Measurements from ENCODE around the gene FGF21. TPM values are rescaled to one million over a fixed set of nuclear protein-coding genes. Genes with fewer than 3 reads are reported as not detected.

Gene FGF21
- total RNA-seq, 1 donor from 2014 or later: not detected

DNA sequence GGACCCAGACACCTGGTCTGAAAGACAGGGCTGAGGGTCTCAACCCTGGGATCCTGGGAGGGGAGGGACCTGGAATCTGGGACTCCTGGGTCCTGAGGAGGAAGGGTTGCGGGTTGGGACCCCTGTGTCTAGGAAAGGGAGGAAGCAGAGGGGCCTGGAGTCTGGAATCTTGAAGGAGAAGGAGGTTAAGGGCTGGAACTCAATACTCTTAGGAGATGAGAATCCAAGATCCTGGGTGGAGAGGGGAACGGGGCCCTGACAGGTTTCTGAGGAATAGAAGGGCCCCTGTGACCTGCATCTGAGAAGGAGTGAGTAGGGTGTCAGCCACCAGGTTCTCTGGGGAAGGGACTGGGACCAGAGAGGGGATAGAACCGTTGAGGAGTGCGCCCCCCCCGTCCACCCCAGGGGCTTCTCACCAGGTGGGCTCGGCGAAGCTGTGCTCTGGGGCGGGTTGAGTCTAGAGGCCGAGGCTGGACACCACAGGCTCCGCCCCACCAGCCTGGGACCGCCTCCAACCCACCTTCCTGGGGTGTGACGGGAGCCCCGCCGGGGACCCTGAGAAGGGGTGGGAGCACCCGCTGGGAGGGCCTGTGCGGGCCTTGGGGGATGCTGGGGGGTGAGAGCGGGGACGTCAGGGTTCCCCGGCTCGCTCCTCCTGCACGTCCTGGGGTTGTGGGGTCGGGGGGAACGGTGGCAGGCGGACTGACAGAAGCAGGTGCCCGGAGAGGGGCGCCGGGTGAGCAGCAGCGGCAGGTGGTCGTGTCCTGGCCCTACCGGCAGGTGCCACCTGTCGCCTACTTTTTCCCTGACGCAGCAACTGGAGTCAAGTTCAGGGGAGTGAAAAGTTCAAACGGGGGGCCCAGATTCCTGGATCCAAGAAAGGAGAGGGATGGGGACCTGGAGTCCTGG is 35.8 kb upstream of the FGF21 start, which contains the start of gene MAMSTR:
TSS of gene MAMSTR (minus strand) at position 463 of the 909 bp plus-strand sequence. CDS start 694 bp downstream, outside the sequence.
- H3K36me3 Mint-ChIP-seq (ENCODE audit: low read depth): no peaks in the 10 kb centered on the region
- intact Hi-C loops (cut with micrococcal nuclease): loop anchor here (2.0 to 10.0 kb wide), 6 partner anchors 75 to 1675 kb away; partner anchors contain the start of genes C19orf73, EMP3, FTL and LIN7B
- no peaks in the 10 kb centered on the region for H3K27me3 Mint-ChIP-seq (ENCODE audit: insufficient read depth)
- H3K9me3 Mint-ChIP-seq: no peaks in the 10 kb centered on the region
- H3K4me3 Mint-ChIP-seq: peak within 1 kb of the TSS; percentile 92
- peak within 1 kb of the TSS; percentile 98 for H3K27ac Mint-ChIP-seq
- peaks cover 17% of the 10 kb centered on the region for H3K4me1 Mint-ChIP-seq (ENCODE audit: low read depth)
- DNase-seq (ENCODE audit: low spot score): no peak

DNA sequence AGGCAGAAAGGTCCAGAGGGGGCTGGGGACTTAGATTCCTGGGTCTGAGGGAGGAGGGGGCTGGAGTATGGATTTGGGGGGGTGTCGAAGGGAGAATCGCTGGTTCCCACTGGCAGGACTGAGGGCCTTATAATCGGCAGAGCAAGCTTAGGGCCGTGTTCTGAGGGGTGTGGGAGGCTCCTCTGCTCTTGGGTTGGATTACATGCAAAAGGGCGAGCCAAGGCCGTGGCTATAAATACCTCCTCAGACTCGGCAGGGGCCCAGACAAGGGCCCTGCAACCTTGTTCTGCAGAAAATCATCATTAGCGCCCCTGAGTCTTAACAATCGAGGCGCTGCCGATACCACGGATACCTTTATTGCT is 35.1 kb upstream of the FGF21 start:
- H3K27ac Mint-ChIP-seq: no peak overlapping the region
- H3K4me1 Mint-ChIP-seq (ENCODE audit: low read depth): peaks cover 18% of the 10 kb centered on the region
- H3K9me3 Mint-ChIP-seq: peaks cover 6% of the 10 kb centered on the region
- H3K27me3 Mint-ChIP-seq (ENCODE audit: insufficient read depth): no peaks in the 10 kb centered on the region
- DNase-seq (ENCODE audit: low spot score): no peak
- intact Hi-C loops (cut with micrococcal nuclease): loop anchor here (2.0 to 10.0 kb wide), 4 partner anchors 75 to 1675 kb away; partner anchors contain the start of genes C19orf73, FTL, LIN7B and PPFIA3
- peak overlapping the region; percentile 92 for H3K4me3 Mint-ChIP-seq
- H3K36me3 Mint-ChIP-seq (ENCODE audit: low read depth): peaks cover 5% of the 10 kb centered on the region

DNA sequence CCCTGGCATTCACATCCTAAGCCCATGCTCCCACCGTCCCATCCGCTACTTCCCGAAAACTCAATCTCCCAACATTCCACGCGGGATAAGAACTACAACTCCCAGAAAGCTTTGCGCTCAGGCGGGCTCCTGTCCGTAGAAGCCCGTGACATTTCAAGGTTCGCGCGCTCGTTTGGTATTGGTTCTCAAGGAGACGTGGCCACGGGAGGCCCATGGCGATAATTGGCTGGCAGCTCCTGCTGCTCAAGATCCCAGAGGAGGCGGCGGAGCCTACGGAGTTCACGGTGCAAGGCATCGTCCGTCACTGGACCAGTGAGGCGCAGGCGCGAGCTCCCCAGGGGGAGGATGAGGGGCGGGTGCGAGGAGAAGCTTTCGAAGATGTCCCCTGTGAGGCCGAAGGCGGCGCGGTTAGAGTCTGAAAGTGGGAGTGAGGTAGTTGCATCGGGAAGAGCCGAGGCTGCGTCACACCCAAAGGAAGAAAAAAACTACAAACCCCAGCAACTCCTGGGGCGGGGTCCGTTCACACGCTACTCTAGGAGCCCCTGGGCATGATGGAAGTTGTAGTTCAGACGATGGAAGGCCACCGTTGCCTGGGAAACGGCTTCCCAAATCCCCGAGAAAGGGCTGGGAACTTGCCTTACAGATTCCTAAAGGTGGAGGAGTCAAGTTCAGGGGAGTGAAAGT is 34.6 kb upstream of the FGF21 start:
- peaks cover 11% of the 10 kb centered on the region for H3K9me3 Mint-ChIP-seq
- peaks cover 23% of the 10 kb centered on the region for H3K4me1 Mint-ChIP-seq (ENCODE audit: low read depth)
- H3K36me3 Mint-ChIP-seq (ENCODE audit: low read depth): peaks cover 7% of the 10 kb centered on the region
- intact Hi-C loops (cut with micrococcal nuclease): loop anchor here (1.0 to 10.0 kb wide), 8 partner anchors 18 to 1676 kb away; partner anchors contain the start of genes C19orf73, FTL, LIN7B and PPFIA3
- peak; percentile 91 for DNase-seq (ENCODE audit: low spot score)
- peak overlapping the region; percentile 98 for H3K27ac Mint-ChIP-seq
- no peaks in the 10 kb centered on the region for H3K27me3 Mint-ChIP-seq (ENCODE audit: insufficient read depth)
- H3K4me3 Mint-ChIP-seq: peak overlapping the region; percentile 92

DNA sequence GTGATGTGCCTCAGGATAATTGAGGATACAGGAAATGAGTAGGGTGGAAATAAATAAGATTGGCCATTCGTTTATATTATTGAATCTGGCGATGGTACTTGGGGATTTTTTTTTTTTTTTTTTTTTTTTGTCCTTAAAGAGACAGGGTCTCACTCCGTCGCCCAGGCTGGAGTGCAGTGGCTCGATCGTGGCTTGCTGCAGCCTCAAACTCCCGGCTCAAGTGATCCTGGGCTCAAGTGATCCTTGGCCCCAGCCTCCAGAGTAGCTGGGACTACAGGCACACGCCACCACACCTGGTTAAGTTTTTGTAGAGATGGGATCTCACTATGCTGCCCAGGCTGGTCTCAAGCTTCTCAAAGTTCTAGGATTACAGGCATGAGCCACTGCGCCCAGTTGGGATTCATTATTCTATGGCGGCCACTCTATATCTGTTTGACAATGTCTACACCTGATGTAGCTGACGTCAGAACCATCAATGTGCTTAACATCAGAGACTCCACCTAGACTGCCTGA is 33.1 kb upstream of the FGF21 start:
- Mint-ChIP-seq H3K27me3 (ENCODE audit: insufficient read depth) (no peaks in the 10 kb centered on the region), H3K27ac (no peak overlapping the region), H3K9me3 (peaks cover 17% of the 10 kb centered on the region), H3K4me3 (peak overlapping the region; percentile 37), H3K4me1 (ENCODE audit: low read depth) (peaks cover 31% of the 10 kb centered on the region), H3K36me3 (ENCODE audit: low read depth) (peaks cover 13% of the 10 kb centered on the region)
- intact Hi-C loops (cut with micrococcal nuclease): loop anchor here (10.0 kb wide), 3 partner anchors 243 to 1677 kb away; partner anchors contain the start of genes C19orf73, FTL, LIN7B and PPFIA3
- DNase-seq (ENCODE audit: low spot score): no peak

DNA sequence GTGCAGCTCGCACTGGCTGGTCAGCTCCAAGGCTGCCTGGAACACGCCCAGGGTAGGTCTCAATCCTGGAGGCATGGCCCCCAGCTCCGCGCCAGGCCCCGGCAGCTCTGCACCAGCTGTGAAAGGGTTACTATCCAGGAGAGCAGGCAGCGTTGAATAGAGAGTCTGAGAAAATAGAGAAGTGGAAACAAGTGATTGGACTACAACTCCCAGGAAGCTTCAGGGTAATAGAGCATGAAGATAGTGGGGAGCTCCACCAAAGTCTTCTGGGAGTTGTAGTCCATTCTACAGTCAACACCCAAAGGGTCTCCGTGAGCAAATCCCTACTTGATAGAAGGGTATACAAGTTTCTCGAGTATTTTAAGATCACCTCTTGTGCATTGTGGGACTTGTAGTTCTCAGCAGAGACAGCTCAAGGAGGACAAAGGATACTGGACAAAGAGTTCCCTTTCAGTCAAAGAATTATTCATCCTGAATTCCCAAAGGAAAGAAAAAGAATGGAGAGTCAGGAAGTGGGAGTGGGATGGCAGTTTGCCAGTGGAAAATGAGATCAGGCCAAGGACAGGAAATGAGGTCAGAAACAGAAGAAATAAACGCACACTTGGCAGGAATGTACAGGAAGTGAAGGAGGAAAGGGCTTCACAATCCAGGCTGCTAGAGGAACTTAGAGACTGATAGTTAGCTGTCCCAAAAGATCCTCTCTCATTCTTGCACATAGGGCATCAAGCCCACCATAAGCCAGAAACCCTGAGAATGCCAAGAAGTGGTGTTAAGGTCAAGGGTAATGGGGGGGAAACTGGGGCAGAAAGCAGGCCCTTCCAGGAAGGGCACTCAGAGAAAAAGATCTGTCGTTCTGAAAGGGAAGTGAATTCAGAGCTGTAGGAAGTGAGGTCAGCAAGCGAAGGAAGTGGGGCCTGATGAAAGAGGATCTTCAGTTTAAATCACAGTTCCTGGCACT is 30.2 kb upstream of the FGF21 start:
- no peaks in the 10 kb centered on the region for H3K27me3 Mint-ChIP-seq (ENCODE audit: insufficient read depth)
- intact Hi-C loops (cut with micrococcal nuclease): loop anchor here (1.0 to 10.0 kb wide), 4 partner anchors 11 to 1680 kb away; partner anchors contain the start of genes C19orf73, FTL, LIN7B and PPFIA3
- peaks cover 31% of the 10 kb centered on the region for H3K4me1 Mint-ChIP-seq (ENCODE audit: low read depth)
- peak overlapping the region; percentile 78 for H3K27ac Mint-ChIP-seq
- no peak for DNase-seq (ENCODE audit: low spot score)
- H3K9me3 Mint-ChIP-seq: peaks cover 21% of the 10 kb centered on the region
- peaks cover 17% of the 10 kb centered on the region for H3K36me3 Mint-ChIP-seq (ENCODE audit: low read depth)
- H3K4me3 Mint-ChIP-seq: peak overlapping the region; percentile 13

DNA sequence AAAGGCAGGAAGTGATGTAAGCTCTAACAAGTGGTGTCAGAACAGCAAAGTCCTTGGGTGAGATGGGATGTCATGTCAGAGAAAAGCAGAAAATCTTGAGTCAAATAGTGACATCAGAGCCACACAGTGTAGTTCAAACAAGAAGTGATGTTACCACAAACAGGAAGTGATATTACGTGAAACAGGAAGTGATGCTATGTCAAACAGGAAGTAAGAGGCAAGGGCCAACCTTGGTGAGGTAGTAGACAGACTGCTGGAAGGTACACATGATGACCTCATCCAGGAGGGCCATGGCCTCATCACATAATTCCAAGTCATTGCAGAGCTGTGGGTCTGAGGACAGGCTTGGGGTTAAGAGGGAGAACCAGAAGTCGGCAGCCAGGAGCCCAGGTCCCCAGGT is 28.8 kb upstream of the FGF21 start:
- Mint-ChIP-seq H3K27me3 (ENCODE audit: insufficient read depth) (no peaks in the 10 kb centered on the region), H3K36me3 (ENCODE audit: low read depth) (peaks cover 17% of the 10 kb centered on the region), H3K4me3 (no peak overlapping the region), H3K9me3 (peaks cover 21% of the 10 kb centered on the region), H3K4me1 (ENCODE audit: low read depth) (peaks cover 20% of the 10 kb centered on the region), H3K27ac (peak overlapping the region; percentile 34)
- intact Hi-C loops (cut with micrococcal nuclease): loop anchor here (10.0 kb wide), 3 partner anchors 238 to 1682 kb away; partner anchors contain the start of genes C19orf73, FTL, LIN7B and PPFIA3
- DNase-seq (ENCODE audit: low spot score): no peak

DNA sequence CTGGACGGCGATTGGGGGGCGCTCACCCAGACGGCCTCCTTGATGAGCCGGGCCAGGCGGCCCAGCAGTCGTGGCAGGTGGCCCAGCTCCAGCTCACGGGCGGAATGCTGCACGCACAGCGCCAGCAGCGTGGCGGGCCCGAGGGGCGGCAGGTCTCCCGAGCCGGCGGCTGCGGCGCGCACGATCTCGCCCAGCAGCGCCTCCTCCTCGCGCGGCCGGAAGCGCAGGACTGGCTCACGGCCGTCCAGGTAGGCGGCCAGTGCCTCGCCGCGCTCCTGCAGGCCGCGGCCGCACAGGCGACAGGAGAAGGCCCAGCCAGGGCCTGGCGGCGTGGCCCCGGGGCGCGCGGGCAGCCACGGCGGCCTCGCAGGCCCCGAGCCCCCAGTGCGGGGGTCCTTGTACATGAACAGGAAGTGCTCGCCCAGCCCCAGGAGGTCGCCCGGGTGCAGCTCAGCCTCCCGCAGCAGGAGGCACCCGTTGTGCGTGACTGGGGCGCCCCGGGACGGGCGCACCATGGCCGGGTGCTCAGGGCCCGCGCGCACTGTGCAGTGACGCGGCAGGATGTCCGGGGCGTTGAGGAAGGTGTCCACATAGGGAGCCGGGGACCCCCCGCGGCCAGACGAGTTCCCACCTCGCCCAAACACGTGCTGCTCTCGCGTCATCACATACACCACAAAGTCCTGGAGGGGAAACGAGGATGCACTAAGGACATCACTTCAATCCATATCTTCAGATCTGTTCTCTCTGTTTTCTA is 26.2 kb upstream of the FGF21 start:
- no peak overlapping the region for H3K27ac Mint-ChIP-seq
- intact Hi-C loops (cut with micrococcal nuclease): loop anchor here (10.0 kb wide), 3 partner anchors 236 to 1684 kb away; partner anchors contain the start of genes C19orf73, FTL, LIN7B and PPFIA3
- peaks cover 21% of the 10 kb centered on the region for H3K9me3 Mint-ChIP-seq
- peaks cover 17% of the 10 kb centered on the region for H3K36me3 Mint-ChIP-seq (ENCODE audit: low read depth)
- H3K27me3 Mint-ChIP-seq (ENCODE audit: insufficient read depth): peaks cover 2% of the 10 kb centered on the region
- no peak overlapping the region for H3K4me3 Mint-ChIP-seq
- no peak for DNase-seq (ENCODE audit: low spot score)
- peaks cover 20% of the 10 kb centered on the region for H3K4me1 Mint-ChIP-seq (ENCODE audit: low read depth)

DNA sequence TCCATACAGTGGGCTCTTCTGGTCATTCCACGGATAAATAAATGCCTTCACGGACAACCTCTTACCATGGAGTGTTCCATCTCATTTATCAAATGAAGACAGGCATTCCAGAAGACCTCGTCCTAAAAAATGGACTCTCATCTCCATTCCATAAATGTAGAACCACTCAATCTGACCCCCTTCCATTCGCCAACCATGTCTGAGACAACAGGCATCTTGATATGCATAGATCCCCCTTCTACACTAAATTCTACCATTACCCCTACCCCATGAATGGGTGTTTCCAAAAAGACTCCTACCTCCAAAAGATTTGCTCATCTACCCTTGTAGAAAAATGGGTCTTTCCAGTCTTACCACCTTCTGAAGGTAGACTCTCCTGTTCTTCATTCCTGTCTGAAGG is 23.9 kb upstream of the FGF21 start:
- no peak overlapping the region for H3K4me3 Mint-ChIP-seq
- peaks cover 2% of the 10 kb centered on the region for H3K27me3 Mint-ChIP-seq (ENCODE audit: insufficient read depth)
- intact Hi-C loops (cut with micrococcal nuclease): no loop called here
- H3K27ac Mint-ChIP-seq: no peak overlapping the region
- peaks cover 4% of the 10 kb centered on the region for H3K4me1 Mint-ChIP-seq (ENCODE audit: low read depth)
- DNase-seq (ENCODE audit: low spot score): no peak
- H3K36me3 Mint-ChIP-seq (ENCODE audit: low read depth): peaks cover 7% of the 10 kb centered on the region
- peaks cover 7% of the 10 kb centered on the region for H3K9me3 Mint-ChIP-seq

DNA sequence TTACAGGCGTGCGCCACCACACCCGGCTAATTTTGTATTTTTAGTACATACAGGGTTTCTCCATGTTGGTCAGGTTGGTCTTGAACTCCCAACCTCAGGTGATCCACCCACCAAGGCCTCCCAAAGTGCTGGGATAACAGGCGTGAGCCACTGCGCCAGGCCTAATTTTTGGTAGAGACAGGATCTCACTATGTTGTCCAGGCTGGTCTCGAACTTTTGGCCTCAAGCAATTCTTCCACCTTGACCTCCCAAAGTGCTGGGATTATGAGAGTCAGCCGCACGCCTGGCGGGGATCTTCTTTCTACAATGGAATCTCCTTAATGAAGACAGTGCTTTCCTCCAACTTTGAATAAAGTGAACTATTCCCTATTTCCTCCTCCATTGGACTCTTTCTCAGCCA is 20.7 kb upstream of the FGF21 start:
- no peak for DNase-seq (ENCODE audit: low spot score)
- no peak overlapping the region for H3K4me3 Mint-ChIP-seq
- intact Hi-C loops (cut with micrococcal nuclease): no loop called here
- peaks cover 2% of the 10 kb centered on the region for H3K27me3 Mint-ChIP-seq (ENCODE audit: insufficient read depth)
- H3K9me3 Mint-ChIP-seq: no peaks in the 10 kb centered on the region
- H3K36me3 Mint-ChIP-seq (ENCODE audit: low read depth): no peaks in the 10 kb centered on the region
- H3K27ac Mint-ChIP-seq: no peak overlapping the region
- peaks cover 5% of the 10 kb centered on the region for H3K4me1 Mint-ChIP-seq (ENCODE audit: low read depth)

DNA sequence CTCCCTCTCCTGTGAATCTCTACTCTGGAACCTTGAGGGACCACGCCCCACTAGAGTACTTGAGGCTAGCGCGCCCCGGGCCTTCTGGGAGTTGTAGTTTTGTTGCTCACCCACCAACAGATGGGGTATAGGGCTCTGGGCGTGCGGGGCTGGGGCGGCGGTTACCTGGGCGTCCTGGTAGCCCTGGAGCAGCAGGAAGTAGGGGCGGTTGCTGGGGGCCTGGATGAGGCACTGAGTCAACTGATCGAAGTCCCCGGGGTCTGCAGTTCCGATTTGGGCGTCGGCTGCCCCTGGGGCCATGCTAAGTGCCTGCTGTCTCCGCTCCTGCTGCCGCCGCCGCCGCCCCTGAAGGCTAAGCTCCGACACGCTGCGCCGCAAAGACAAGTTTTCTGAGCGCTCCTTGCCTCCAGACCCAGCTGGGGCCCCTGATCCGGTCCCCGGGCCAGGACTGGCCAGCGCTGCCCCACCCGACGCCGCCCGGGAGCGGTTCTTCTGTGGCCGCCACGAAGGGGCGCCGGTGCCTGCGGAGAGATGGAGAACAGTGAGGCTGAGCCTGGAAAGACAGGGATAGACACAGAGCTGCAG is 20.2 kb upstream of the FGF21 start:
- H3K27ac Mint-ChIP-seq: no peak overlapping the region
- peaks cover 2% of the 10 kb centered on the region for H3K27me3 Mint-ChIP-seq (ENCODE audit: insufficient read depth)
- peaks cover 5% of the 10 kb centered on the region for H3K4me1 Mint-ChIP-seq (ENCODE audit: low read depth)
- H3K36me3 Mint-ChIP-seq (ENCODE audit: low read depth): no peaks in the 10 kb centered on the region
- intact Hi-C loops (cut with micrococcal nuclease): no loop called here
- DNase-seq (ENCODE audit: low spot score): no peak
- H3K4me3 Mint-ChIP-seq: no peak overlapping the region
- H3K9me3 Mint-ChIP-seq: no peaks in the 10 kb centered on the region

DNA sequence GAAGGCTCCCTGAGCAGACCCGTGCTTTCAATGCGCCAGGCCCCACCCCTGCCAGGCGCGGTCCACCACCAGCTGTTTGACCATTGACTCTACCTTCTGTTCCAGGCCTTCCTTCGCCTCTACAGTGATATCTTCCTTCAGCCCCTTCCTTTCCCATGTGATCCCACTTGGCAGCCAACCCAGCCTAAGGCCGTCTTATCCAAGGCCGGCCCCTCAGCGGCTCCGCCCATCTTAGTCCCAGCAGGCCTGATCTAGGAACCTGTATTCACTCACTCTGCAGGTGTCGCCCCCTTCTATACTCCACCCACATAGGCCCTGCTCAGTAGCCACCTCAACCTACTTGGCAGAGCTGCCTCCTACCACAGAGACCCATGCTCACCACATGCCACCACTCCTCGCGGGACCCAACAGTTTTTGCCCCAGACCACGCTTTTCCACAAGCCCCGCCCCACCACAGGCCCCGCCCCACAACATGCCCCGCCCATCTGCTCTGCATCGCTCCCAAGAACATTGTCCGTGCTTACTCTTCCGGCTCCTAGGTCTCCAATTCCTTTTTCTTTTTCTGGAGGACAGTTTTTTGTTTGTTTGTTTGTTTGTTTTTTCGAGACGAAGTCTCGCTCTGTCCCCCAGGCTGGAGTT is 17.8 kb upstream of the FGF21 start:
- Mint-ChIP-seq H3K27me3 (ENCODE audit: insufficient read depth) (no peaks in the 10 kb centered on the region), H3K36me3 (ENCODE audit: low read depth) (no peaks in the 10 kb centered on the region), H3K4me3 (no peak overlapping the region), H3K27ac (peak overlapping the region; percentile 34), H3K9me3 (no peaks in the 10 kb centered on the region), H3K4me1 (ENCODE audit: low read depth) (peaks cover 13% of the 10 kb centered on the region)
- intact Hi-C loops (cut with micrococcal nuclease): no loop called here
- no peak for DNase-seq (ENCODE audit: low spot score)

Measured in activated T-helper 1 cell treated with anti-CD3 and anti-CD28 coated beads, Interleukin-12 subunit alpha, Interleukin-12 subunit beta, Interleukin-2, Interleukin-4 antibody, amounts not matched to agents 30 ng/mL and 10 ng/mL and 1 ng/mL, durations not matched to agents 14 hours and 24 hours and 36 hours (primary cell).